Transverse colon (tissue), 4 donors: Measurements from ENCODE around the gene BCO1.

ENCODE experiments used
- EP300 ChIP-seq: sonication (generic); formaldehyde crosslinking; IDR thresholded peaks from one replicate; pipeline ENCODE4 v1.6.1; 2017; ENCODE audit warnings: antibody characterized with exemption, low read depth
- POLR2A ChIP-seq: fragments of 450-650 bp; IDR thresholded peaks from one replicate; pipeline ENCODE4 v1.6.1; 2016; ENCODE audit warnings: antibody characterized with exemption, mild to moderate bottlenecking, moderate library complexity
- POLR2AphosphoS5 ChIP-seq, 3 donors: sonication (generic); formaldehyde crosslinking; IDR thresholded peaks; one replicate each; pipeline ENCODE4 v1.6.1; 2016; ENCODE audit warnings: antibody characterized with exemption in 3 of 3
- TF ChIP-seq, protein P1 (sequence below), 5 experiments: fragments of 200-600 bp in 3 of 5; fragments of 450-650 bp in 2 of 5; sonication (generic) in 3 of 5; IDR thresholded peaks; 1 replicate in 2 of 5; 2 replicates in 3 of 5; pipeline ENCODE4 v1.5.1; 2016 to 2017; ENCODE audit warnings: antibody characterized with exemption in 5 of 5, inconsistent platforms in 3 of 5, mild to moderate bottlenecking in 2 of 5, moderate library complexity in 1 of 5

DNA sequence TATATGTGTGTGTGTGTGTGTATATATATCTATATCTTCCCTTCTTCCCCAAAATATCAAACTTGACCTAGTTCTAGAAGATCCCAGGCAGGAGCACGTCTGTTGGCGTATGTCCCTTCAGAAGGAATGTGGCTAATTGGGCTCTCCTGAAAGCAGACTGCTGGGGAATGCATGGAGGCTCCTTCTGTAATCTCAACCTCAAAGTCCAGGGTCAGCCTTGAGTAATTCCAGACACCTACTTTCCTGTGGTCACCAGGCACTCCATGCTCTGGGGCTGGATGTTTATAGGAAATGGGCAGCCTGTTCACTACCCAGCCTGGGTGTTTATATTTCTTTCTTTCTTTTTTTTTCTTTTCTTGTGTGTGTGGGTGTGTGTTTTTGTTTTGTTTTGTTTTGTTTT lies 13.4 kb downstream of the BCO1 start:
- TF ChIP-seq POLR2A = no peak
- TF ChIP-seq, protein P1, sequence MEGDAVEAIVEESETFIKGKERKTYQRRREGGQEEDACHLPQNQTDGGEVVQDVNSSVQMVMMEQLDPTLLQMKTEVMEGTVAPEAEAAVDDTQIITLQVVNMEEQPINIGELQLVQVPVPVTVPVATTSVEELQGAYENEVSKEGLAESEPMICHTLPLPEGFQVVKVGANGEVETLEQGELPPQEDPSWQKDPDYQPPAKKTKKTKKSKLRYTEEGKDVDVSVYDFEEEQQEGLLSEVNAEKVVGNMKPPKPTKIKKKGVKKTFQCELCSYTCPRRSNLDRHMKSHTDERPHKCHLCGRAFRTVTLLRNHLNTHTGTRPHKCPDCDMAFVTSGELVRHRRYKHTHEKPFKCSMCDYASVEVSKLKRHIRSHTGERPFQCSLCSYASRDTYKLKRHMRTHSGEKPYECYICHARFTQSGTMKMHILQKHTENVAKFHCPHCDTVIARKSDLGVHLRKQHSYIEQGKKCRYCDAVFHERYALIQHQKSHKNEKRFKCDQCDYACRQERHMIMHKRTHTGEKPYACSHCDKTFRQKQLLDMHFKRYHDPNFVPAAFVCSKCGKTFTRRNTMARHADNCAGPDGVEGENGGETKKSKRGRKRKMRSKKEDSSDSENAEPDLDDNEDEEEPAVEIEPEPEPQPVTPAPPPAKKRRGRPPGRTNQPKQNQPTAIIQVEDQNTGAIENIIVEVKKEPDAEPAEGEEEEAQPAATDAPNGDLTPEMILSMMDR (IDR thresholded peaks at IDR 0.05) = no peak
- TF ChIP-seq POLR2AphosphoS5 (IDR thresholded peaks at IDR 0.05) = peak in 2 of 3 donors; percentile 27 to 32
- TF ChIP-seq EP300 = no peak
